Fibroblast of lung (primary cell): ENCODE measurements around the gene CFAP70.
"Not testable (repeated sequence)": the region's sequence is repeated elsewhere in the genome, so short reads cannot be mapped to it uniquely, and the experiment has no call there.

Experiments used
- EZH2 ChIP-seq: IDR thresholded peaks from 2 replicates; pipeline ENCODE4 v1.5.1; 2012; ENCODE audit warnings: low read length, control low read depth, mild to moderate bottlenecking; ENCODE audit errors: missing control alignments
- TF ChIP-seq, protein P1 (sequence below), 2 donors: IDR thresholded peaks in 1 of 2; conservative IDR thresholded peaks in 1 of 2; 1 replicate in 1 of 2; 2 replicates in 1 of 2; pipeline ENCODE4 v1.5.1; 2011 to 2012; ENCODE audit warnings: low read length in 2 of 2, control low read depth in 1 of 2, inconsistent platforms in 1 of 2, low read depth in 1 of 2, mild to moderate bottlenecking in 1 of 2

DNA sequence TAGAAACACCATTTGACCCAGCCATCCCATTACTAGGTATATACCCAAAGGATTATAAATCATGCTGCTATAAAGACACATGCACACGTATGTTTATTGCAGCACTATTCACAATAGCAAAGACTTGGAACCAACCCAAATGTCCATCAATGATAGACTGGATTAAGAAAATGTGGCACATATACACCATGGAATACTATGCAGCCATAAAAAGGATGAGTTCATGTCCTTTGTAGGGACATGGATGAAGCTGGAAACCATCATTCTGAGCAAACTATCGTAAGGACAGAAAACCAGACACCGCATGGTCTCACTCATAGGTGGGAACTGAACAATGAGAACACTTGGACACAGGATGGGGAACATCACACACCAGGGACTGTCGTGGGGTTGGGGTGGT lies 35.7 kb upstream of the CFAP70 start:
- TF ChIP-seq, protein P1, sequence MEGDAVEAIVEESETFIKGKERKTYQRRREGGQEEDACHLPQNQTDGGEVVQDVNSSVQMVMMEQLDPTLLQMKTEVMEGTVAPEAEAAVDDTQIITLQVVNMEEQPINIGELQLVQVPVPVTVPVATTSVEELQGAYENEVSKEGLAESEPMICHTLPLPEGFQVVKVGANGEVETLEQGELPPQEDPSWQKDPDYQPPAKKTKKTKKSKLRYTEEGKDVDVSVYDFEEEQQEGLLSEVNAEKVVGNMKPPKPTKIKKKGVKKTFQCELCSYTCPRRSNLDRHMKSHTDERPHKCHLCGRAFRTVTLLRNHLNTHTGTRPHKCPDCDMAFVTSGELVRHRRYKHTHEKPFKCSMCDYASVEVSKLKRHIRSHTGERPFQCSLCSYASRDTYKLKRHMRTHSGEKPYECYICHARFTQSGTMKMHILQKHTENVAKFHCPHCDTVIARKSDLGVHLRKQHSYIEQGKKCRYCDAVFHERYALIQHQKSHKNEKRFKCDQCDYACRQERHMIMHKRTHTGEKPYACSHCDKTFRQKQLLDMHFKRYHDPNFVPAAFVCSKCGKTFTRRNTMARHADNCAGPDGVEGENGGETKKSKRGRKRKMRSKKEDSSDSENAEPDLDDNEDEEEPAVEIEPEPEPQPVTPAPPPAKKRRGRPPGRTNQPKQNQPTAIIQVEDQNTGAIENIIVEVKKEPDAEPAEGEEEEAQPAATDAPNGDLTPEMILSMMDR (conservative IDR thresholded peaks at IDR 0.05 in 1 of 2, IDR thresholded peaks at IDR 0.05 in 1 of 2; ENCODE audit: low read depth in 1 of 2, low read length in 2 of 2) = not testable (repeated sequence)
- TF ChIP-seq EZH2 = not testable (repeated sequence)
